Kidney epithelial cell (primary cell): ENCODE results near the gene TMEM129. TPM values are rescaled to one million over a fixed set of nuclear protein-coding genes. Genes with fewer than 3 reads are reported as not detected.

Source experiments
- DNase-seq: peaks from one replicate; pipeline ENCODE4 v3.0.0-alpha.2; 2010; ENCODE audit warnings: low read depth
- H3K27me3 ChIP-seq: 2 replicates; pipeline ENCODE4 v1.6.0; 2011; ENCODE audit warnings: low read length; ENCODE audit not compliant: control insufficient read depth, insufficient read depth
- H3K36me3 ChIP-seq: 2 replicates; pipeline ENCODE4 v1.5.1; 2011; ENCODE audit warnings: low read length; ENCODE audit not compliant: control insufficient read depth, insufficient read depth
- H3K4me3 ChIP-seq: 2 replicates; pipeline ENCODE4 v1.5.1; 2011; ENCODE audit warnings: low read depth, mild to moderate bottlenecking, control low read depth, low read length
- total RNA-seq: library from RNA; depleted of rRNA; stranded (reverse); fragments of >200 nt; gene quantifications from 2 replicates; pipeline ENCODE4 v1.2.3, GENCODE V29; 2015
- TF ChIP-seq, protein P1 (sequence below): IDR thresholded peaks from 2 replicates; pipeline ENCODE4 v1.5.1; 2011; ENCODE audit warnings: mild to moderate bottlenecking, moderate library complexity, low read length, control low read depth, inconsistent platforms; ENCODE audit not compliant: insufficient read depth, poor library complexity, severe bottlenecking

TMEM129 gene
- total RNA-seq, 1 donor from 2014 or later, result 63.5 TPM

DNA sequence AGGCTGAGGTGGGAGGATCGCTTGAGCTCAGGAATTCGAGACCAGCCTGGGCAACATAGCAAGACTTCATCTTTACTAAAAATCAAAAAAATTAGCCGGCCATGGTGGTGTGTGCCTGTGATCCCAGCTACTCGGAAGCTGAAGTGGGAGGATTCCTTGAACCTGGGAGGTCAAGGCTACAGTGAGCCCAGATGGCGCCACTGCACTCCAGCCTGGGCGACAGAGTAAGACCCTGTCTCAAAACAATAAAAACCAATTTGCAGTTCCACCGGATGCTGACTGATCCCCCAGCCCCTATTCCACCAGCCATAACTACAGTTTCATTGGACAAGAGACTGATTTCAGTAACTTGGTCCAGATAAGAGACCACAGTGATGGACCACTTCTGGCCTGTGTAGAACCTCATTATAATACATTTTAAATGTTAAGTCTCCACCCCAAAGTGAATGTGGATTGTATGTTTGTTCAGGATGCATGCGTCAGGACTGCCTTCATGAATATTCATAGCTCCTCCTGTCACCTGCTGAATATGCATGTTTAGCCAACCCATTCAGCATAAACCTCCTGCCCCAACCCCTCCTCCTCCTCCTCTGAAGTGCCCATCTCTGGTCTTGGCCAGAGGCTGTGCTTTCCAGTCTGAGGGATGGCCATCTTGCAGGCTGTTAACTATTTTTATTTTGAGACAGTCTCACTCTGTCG is 6.7 kb downstream of the TMEM129 start:
- TF ChIP-seq, protein P1, sequence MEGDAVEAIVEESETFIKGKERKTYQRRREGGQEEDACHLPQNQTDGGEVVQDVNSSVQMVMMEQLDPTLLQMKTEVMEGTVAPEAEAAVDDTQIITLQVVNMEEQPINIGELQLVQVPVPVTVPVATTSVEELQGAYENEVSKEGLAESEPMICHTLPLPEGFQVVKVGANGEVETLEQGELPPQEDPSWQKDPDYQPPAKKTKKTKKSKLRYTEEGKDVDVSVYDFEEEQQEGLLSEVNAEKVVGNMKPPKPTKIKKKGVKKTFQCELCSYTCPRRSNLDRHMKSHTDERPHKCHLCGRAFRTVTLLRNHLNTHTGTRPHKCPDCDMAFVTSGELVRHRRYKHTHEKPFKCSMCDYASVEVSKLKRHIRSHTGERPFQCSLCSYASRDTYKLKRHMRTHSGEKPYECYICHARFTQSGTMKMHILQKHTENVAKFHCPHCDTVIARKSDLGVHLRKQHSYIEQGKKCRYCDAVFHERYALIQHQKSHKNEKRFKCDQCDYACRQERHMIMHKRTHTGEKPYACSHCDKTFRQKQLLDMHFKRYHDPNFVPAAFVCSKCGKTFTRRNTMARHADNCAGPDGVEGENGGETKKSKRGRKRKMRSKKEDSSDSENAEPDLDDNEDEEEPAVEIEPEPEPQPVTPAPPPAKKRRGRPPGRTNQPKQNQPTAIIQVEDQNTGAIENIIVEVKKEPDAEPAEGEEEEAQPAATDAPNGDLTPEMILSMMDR, result no peak
- H3K4me3 ChIP-seq, result no peak overlapping the region
- H3K27me3 ChIP-seq, result no peaks in the 10 kb centered on the region
- H3K36me3 ChIP-seq, result no peaks in the 10 kb centered on the region
- DNase-seq, result no peak

DNA sequence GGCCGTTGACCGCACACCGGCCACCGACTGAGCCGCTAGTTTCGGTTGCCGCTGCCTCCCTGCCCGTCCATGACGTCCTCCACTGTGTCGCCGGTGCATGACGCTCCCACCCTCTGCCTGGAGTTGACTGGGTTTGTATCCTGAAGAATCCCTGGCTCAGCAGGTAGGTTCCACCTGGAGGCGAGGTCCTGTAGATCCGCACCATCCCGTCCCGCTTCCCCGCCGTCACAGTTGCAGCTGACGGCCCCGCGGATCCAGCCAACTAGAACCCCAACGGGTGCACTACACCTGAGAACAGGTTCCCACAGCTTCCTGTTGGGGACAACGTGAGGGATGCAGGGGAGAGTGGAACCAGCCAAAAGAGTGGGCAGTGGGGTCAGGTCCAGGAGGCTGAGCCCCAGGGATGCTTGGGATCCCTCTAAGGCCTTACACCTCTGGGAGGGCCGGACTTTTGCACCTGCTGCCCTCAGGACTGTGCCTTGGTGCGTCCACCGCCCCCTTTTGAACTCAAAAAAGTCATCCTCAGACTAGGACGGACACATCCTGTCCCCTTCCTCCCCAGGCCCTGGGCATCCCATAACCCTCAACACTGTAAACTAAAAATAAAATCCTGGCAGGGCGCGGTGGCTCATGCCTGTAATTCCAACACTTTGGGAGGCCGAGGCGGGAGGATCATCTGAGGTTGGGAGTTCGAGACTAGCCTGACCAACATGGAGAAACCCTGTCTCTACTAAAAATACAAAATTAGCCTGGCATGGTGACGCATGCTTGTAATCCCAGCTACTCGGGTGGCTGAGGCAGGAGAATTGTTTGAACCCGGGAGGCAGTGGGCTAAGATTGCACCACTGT is 7.9 kb downstream of the TMEM129 start:
- TF ChIP-seq, protein P1, result no peak
- Histone ChIP-seq H3K4me3 (peak overlapping the region; percentile 59), H3K36me3 (no peaks in the 10 kb centered on the region), H3K27me3 (no peaks in the 10 kb centered on the region)
- no peak for DNase-seq

DNA sequence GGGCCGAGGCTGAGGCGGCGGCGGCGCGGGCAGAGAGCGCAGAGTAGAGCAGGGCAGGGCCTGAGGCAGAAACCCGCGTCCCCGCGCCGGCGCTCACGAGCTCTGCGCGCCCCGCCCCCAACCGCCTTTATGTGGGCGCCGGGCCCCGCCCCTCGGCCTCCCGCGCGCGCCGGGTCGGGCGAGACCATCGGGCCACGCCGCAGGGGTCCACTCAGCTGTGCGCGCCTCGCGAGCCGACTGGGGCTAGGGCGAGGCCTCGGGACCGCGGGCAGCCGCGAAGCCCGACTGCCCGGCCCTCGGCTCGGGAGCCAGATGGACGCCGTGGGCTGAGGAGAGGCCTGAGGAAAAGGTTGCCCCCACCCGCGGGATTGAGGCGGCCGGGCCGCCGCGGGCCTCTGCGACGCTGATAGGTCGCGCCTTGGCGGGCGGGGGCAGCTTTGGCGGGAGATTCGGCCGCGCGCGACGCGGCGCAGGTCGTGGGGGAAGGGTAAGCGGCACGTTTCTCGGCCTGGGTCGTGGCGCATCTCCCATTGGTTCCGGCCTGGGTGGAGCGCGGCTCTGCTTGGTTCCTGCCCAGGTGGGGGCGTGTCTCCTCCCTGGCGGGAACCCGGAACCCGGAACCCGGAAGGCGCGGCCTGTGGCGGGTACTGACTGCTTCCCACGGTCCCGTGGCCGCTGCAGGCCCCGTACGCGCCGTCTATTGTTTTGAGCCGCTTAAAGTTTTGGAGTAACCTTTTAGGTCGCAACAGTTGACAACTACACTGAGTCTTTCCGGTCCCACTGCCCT is 8.7 kb downstream of the TMEM129 start, which contains the start of gene SLBP:
Gene SLBP, minus strand, starts transcription at position 104 of the 787 bp plus-strand sequence. CDS start 131 bp downstream, outside the sequence.
- H3K36me3 ChIP-seq, result no peaks in the 10 kb centered on the region
- no peaks in the 10 kb centered on the region for H3K27me3 ChIP-seq
- peak within 1 kb of the TSS; percentile 59 for H3K4me3 ChIP-seq
- TF ChIP-seq, protein P1, result no peak
- DNase-seq, result peak; percentile 65

DNA sequence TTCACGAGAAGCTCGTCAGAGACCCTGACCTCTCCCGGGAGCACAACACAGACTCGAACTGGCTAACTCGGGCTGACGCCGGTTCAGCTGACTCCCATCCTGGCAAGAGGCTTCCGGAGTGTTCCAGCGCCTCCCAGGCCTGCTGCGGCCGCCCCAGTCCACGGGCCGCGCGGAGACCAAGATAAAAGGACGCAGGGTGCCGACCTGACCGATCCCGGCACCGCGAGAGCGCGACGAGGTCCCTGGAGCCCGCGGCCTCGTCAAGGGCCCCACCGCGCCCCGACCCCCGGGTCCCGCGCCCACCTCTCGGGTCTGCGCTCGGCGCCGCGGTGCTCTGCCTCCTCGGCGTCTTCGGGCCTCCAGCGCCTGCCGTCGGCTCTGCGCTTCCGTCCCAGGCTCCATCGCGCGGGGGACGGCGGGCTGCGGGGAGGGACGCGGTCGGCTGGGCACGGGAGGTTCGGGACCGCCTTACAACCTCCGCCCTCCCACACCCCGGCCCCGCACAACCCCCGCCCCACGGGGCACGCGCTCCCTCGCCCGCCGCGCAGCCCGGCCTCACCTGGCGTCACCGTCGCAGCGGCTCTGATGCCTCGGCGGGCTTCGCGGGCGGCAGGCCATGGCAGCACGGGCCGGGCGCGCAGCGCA is 9.4 kb downstream of the TMEM129 start:
- no peaks in the 10 kb centered on the region for H3K36me3 ChIP-seq
- no peaks in the 10 kb centered on the region for H3K27me3 ChIP-seq
- TF ChIP-seq, protein P1, result no peak
- DNase-seq, result no peak
- peak overlapping the region; percentile 59 for H3K4me3 ChIP-seq

DNA sequence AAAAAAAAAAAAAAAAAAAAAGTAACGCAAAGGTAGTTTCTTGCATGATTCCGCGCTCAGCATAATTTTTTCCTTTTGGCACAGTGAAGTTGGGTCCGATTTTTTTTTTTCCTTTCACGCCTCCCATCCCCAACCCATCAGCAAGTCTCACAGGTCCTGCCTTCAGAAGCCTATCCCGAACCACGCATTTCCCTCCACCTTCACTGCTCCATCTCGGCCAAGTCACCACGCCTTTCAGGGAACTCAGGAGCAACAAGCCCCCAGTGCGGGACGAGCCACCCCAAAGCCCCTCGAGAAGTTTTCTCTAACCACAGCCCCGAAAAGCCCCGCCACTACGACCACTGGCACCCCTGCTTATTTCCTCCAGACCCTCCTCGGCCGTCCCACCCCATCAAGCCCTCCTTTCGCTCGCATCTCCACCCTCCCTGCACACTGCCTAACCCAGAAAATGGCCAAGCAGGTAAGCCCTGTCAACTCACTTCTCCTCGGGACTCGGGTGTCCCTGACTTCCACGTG is 10.0 kb downstream of the TMEM129 start:
- Histone ChIP-seq H3K36me3 (no peaks in the 10 kb centered on the region), H3K4me3 (peak overlapping the region; percentile 59), H3K27me3 (no peaks in the 10 kb centered on the region)
- TF ChIP-seq, protein P1, result no peak
- no peak for DNase-seq
